Mesendoderm (in vitro differentiated cells): ENCODE results near the gene SHC3.
A peak's percentile ranks its signal among the peaks of the same experiment; 100 is the strongest.

Source experiments
- DNase-seq: peaks from one replicate; pipeline ENCODE4 v3.0.0; 2013
- H2AK5ac ChIP-seq: 2 replicates; pipeline ENCODE4 v1.6.1; 2013; ENCODE audit warnings: low read length, inconsistent platforms
- H2BK120ac ChIP-seq: 2 replicates; pipeline ENCODE4 v1.6.1; 2013; ENCODE audit warnings: low read depth, mild to moderate bottlenecking, low read length, moderate library complexity, mixed read lengths
- H2BK15ac ChIP-seq: replicated peaks from 2 replicates; pipeline ENCODE4 v1.6.1; 2013; ENCODE audit warnings: low read depth, mild to moderate bottlenecking, moderate library complexity
- H2BK5ac ChIP-seq: 2 replicates; pipeline ENCODE4 v1.6.1; 2013; ENCODE audit warnings: low read length, inconsistent platforms
- H3K18ac ChIP-seq: 2 replicates; pipeline ENCODE4 v1.6.1; 2013; ENCODE audit warnings: mild to moderate bottlenecking, low read length, mixed read lengths
- H3K23ac ChIP-seq: one replicate; pipeline ENCODE4 v1.6.1; 2013; ENCODE audit warnings: low read length
- H3K27ac ChIP-seq: 2 replicates; pipeline ENCODE4 v1.5.1; 2013; ENCODE audit warnings: low read depth, mild to moderate bottlenecking, inconsistent platforms, low read length, moderate library complexity
- H3K27me3 ChIP-seq: 2 replicates; pipeline ENCODE4 v1.6.1; 2013; ENCODE audit warnings: low read length, control low read depth, mild to moderate bottlenecking, inconsistent platforms; ENCODE audit not compliant: insufficient read depth, poor library complexity
- H3K36me3 ChIP-seq: 2 replicates; pipeline ENCODE4 v1.6.1; 2013; ENCODE audit warnings: low read length, inconsistent platforms; ENCODE audit not compliant: control insufficient read depth, insufficient read depth
- H3K4ac ChIP-seq: one replicate; pipeline ENCODE4 v1.6.1; 2013; ENCODE audit warnings: low read depth, mild to moderate bottlenecking, low read length, moderate library complexity
- H3K4me1 ChIP-seq: 2 replicates; pipeline ENCODE4 v1.6.1; 2013; ENCODE audit warnings: low read depth, low read length, inconsistent platforms; ENCODE audit not compliant: control insufficient read depth
- H3K4me2 ChIP-seq: 2 replicates; pipeline ENCODE4 v1.6.1; 2013; ENCODE audit warnings: low read length
- H3K4me3 ChIP-seq: 2 replicates; pipeline ENCODE4 v1.5.1; 2013; ENCODE audit warnings: mild to moderate bottlenecking, low read length
- H3K56ac ChIP-seq: one replicate; pipeline ENCODE4 v1.6.1; 2013; ENCODE audit warnings: low read length
- H3K79me1 ChIP-seq: 2 replicates; pipeline ENCODE4 v1.6.1; 2013; ENCODE audit warnings: low read length, inconsistent platforms
- H3K79me2 ChIP-seq: 2 replicates; pipeline ENCODE4 v1.6.1; 2013; ENCODE audit warnings: mild to moderate bottlenecking, low read length; ENCODE audit not compliant: control insufficient read depth, insufficient read depth
- H3K9ac ChIP-seq: 2 replicates; pipeline ENCODE4 v1.6.1; 2013; ENCODE audit warnings: low read length, inconsistent platforms
- H4K5ac ChIP-seq: one replicate; pipeline ENCODE4 v1.6.1; 2013; ENCODE audit warnings: low read length
- H4K8ac ChIP-seq: one replicate; pipeline ENCODE4 v1.6.1; 2013; ENCODE audit warnings: low read depth, mild to moderate bottlenecking, control low read depth, low read length, moderate library complexity
- WGBS: extraction: QIAGEN DNeasy Blood & Tissue Kit; methylation state at CpG from one replicate; pipeline ENCODE4 v1.1.7; 2013; ENCODE audit warnings: low lambda C conversion rate, missing lambda C conversion rate; ENCODE audit not compliant: insufficient coverage; ENCODE audit errors: extremely low coverage; 5-methylcytosine and 5-hydroxymethylcytosine counted together

SHC3 gene

DNA sequence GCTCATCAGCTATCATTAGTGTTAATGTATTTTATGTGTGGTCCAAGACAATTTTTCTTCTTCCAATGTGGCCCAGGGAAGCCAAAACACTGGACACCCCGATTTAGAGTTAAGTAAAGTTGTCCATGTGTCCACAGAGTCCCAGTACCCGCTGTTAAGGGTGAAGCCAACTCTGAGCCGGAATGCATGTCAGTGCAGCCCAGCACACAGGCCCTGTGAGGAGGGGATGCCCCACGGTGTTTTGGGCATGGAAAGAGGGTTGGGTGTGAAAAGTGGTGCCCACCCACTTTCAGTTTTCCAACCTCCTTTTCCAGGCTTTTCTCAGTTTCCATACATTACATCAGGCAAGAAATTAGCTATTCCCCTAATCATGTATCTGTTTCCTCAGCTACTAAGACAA, 24.4 kb downstream of the SHC3 start:
- no peaks in the 10 kb centered on the region for H3K79me1 ChIP-seq
- no peak overlapping the region for H3K56ac ChIP-seq
- H4K8ac ChIP-seq: no peak overlapping the region
- H3K4ac ChIP-seq: no peak overlapping the region
- H2AK5ac ChIP-seq: no peak overlapping the region
- H3K4me3 ChIP-seq: no peak overlapping the region
- no peaks in the 10 kb centered on the region for H3K4me1 ChIP-seq
- no peak overlapping the region for H3K27ac ChIP-seq
- no peak overlapping the region for H3K23ac ChIP-seq
- H2BK120ac ChIP-seq: no peak overlapping the region
- DNase-seq: no peak
- no peaks in the 10 kb centered on the region for H3K79me2 ChIP-seq
- no peak overlapping the region for H2BK15ac ChIP-seq
- H3K4me2 ChIP-seq: no peak overlapping the region
- no peak overlapping the region for H3K9ac ChIP-seq
- H4K5ac ChIP-seq: no peak overlapping the region
- H3K18ac ChIP-seq: no peak overlapping the region
- H2BK5ac ChIP-seq: no peak overlapping the region
- H3K36me3 ChIP-seq: no peaks in the 10 kb centered on the region
- WGBS: no CpG with 5 or more reads among the region's 4 CpGs
- H3K27me3 ChIP-seq: no peaks in the 10 kb centered on the region

DNA sequence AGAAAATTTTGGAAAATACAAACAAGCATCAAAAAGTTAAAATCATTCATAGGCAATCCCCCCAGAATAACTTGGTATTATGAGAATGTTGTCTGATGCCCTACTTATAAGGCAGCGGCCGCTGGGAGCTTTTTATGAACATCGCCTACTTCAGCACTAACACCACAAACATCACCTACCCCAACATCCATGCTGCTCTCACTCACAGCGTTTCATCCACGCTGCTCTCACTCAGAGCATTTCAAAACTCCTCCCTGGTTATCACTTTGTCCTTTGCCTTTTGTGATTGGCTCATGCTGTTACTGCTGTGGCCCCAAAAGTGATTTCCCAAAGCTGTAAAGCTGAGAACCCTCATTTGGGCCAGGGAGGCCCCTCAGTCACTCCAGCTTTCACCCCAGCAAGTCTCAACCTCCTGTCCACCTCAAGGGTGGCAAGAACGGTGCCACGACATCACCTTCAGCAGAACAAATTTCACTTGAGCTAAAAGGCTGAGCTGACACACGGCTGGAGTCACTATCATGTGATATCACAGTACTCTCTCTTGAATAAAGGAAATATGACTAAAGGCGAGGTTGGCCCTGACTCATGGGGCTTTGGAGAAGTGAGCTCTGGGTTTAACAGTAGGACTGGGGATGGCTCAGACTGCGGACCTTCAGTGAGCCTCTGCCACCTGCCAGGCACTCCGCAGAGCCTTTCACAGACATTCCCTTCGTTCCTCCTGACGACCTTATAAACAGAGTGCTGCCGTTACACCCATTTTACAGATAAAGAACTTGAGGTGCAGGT, 25.2 kb downstream of the SHC3 start:
- DNase-seq: no peak
- Histone ChIP-seq H3K79me2 (no peaks in the 10 kb centered on the region), H2BK5ac (no peak overlapping the region), H3K79me1 (no peaks in the 10 kb centered on the region), H3K4ac (no peak overlapping the region), H3K4me2 (no peak overlapping the region), H3K4me1 (no peaks in the 10 kb centered on the region), H4K8ac (no peak overlapping the region), H3K36me3 (no peaks in the 10 kb centered on the region), H3K18ac (no peak overlapping the region), H2AK5ac (no peak overlapping the region), H3K4me3 (no peak overlapping the region), H2BK15ac (no peak overlapping the region), H3K27me3 (no peaks in the 10 kb centered on the region), H3K27ac (no peak overlapping the region), H4K5ac (no peak overlapping the region), H3K56ac (no peak overlapping the region), H3K9ac (no peak overlapping the region), H2BK120ac (no peak overlapping the region), H3K23ac (no peak overlapping the region)
- no CpG with 5 or more reads among the region's 14 CpGs for WGBS

DNA sequence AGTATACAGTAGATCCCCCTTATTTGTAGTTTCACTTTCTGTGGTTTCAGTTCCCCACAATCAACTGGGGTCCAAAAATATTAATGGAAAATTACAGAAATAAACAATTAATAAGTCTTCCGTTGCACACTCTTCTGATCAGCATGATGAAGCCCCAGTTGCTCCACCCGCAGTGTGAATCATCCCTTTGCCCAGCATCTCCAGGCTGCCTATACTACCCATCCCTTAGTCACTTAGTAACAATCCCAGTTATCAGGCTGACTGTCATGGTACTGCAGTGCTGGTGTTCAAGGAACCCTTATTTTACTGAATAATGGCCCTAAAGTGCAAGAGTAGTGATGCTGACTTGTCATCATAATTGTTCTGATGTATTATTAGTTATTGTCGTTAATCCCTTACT, 28.9 kb downstream of the SHC3 start:
- Histone ChIP-seq H3K36me3 (no peaks in the 10 kb centered on the region), H2BK15ac (no peak overlapping the region), H4K5ac (no peak overlapping the region), H3K27ac (no peak overlapping the region), H2BK5ac (no peak overlapping the region), H3K79me1 (no peaks in the 10 kb centered on the region), H2BK120ac (no peak overlapping the region), H3K4ac (no peak overlapping the region), H3K9ac (no peak overlapping the region), H3K18ac (no peak overlapping the region), H3K27me3 (no peaks in the 10 kb centered on the region), H2AK5ac (no peak overlapping the region), H3K4me1 (no peaks in the 10 kb centered on the region), H3K79me2 (no peaks in the 10 kb centered on the region), H4K8ac (no peak overlapping the region), H3K23ac (no peak overlapping the region), H3K4me3 (no peak overlapping the region), H3K4me2 (no peak overlapping the region), H3K56ac (no peak overlapping the region)
- WGBS: no CpG with 5 or more reads among the region's 3 CpGs
- no peak for DNase-seq

DNA sequence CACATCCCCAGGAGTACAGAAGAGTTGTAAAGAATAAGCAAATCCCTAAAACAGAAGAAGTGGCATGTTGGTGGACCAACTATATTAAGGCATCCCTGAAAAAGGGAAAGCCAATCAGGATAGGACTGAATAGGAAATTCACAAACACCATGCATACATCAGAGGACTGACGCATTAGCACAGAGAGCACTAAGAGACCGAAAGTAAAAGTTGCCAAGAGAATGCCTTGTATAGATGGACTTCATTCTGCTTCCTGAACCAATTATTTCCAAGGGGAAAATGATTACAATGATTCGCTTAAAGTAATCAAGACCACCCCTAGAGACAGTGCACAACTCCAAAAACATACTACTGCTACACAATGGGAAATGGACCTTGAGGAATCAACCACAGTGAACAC, 33.5 kb downstream of the SHC3 start:
- Histone ChIP-seq H2AK5ac (no peak overlapping the region), H2BK120ac (no peak overlapping the region), H3K9ac (no peak overlapping the region), H2BK5ac (no peak overlapping the region), H3K79me1 (no peaks in the 10 kb centered on the region), H3K4me3 (no peak overlapping the region), H3K4me2 (no peak overlapping the region), H3K23ac (no peak overlapping the region), H4K5ac (no peak overlapping the region), H4K8ac (no peak overlapping the region), H3K4ac (no peak overlapping the region), H3K36me3 (no peaks in the 10 kb centered on the region), H3K27ac (no peak overlapping the region), H3K79me2 (no peaks in the 10 kb centered on the region), H3K27me3 (no peaks in the 10 kb centered on the region), H2BK15ac (no peak overlapping the region), H3K4me1 (no peaks in the 10 kb centered on the region), H3K56ac (no peak overlapping the region), H3K18ac (no peak overlapping the region)
- no CpG with 5 or more reads among the region's 3 CpGs for WGBS
- DNase-seq: no peak

DNA sequence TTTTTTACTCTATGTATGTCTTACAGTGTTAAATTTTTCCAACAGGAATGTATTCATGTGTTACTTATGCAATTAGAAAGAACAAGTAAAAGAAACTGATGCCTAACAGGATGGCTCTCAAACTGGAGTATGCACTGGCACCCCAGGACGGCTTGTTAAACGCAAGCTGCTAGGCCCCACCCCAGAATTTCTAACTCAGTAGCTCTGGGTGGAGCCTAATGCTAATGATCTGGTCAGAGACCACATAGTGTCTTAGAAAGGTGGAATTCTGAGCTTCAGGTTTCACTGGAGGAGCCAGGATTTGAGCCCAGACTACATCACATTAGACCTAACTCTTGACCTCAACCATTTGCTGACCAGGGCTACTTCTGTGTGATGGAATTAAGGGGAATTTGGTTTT, 34.4 kb downstream of the SHC3 start:
- no peak overlapping the region for H3K4ac ChIP-seq
- no CpG with 5 or more reads among the region's 2 CpGs for WGBS
- H3K9ac ChIP-seq: no peak overlapping the region
- H3K27me3 ChIP-seq: no peaks in the 10 kb centered on the region
- no peak overlapping the region for H2BK15ac ChIP-seq
- H2AK5ac ChIP-seq: no peak overlapping the region
- peak; percentile 11 for DNase-seq
- no peak overlapping the region for H4K8ac ChIP-seq
- no peaks in the 10 kb centered on the region for H3K36me3 ChIP-seq
- no peak overlapping the region for H3K56ac ChIP-seq
- H3K23ac ChIP-seq: no peak overlapping the region
- no peaks in the 10 kb centered on the region for H3K79me2 ChIP-seq
- H4K5ac ChIP-seq: no peak overlapping the region
- H3K18ac ChIP-seq: no peak overlapping the region
- H2BK120ac ChIP-seq: no peak overlapping the region
- no peak overlapping the region for H2BK5ac ChIP-seq
- no peak overlapping the region for H3K4me2 ChIP-seq
- H3K27ac ChIP-seq: no peak overlapping the region
- no peaks in the 10 kb centered on the region for H3K4me1 ChIP-seq
- H3K4me3 ChIP-seq: no peak overlapping the region
- no peaks in the 10 kb centered on the region for H3K79me1 ChIP-seq

DNA sequence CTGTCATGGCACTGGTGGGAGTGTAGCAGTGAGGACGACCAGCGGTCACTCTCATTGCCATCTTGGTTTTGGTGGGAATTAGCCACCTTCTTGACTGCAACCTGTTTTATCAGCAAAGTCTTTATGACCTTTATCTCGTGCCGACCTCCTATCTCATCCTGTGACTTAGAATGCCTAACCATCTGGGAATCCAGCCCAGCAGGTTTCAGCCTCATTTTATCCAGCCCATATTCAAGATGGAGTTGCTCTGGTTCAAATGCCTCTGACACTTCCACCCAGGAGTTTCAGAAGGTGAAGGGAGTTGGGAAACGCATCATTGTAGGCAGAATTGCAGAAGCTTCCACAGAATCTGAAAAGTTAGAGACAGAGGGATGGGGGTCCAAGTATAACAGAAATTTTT, 35.4 kb downstream of the SHC3 start:
- Histone ChIP-seq H4K5ac (no peak overlapping the region), H2BK120ac (no peak overlapping the region), H3K36me3 (no peaks in the 10 kb centered on the region), H3K9ac (no peak overlapping the region), H2BK5ac (no peak overlapping the region), H4K8ac (no peak overlapping the region), H3K79me2 (no peaks in the 10 kb centered on the region), H3K27ac (no peak overlapping the region), H3K4me3 (no peak overlapping the region), H3K27me3 (no peaks in the 10 kb centered on the region), H3K79me1 (no peaks in the 10 kb centered on the region), H3K4ac (no peak overlapping the region), H2BK15ac (no peak overlapping the region), H3K23ac (no peak overlapping the region), H3K18ac (no peak overlapping the region), H3K4me1 (no peaks in the 10 kb centered on the region), H3K56ac (no peak overlapping the region), H3K4me2 (no peak overlapping the region), H2AK5ac (no peak overlapping the region)
- DNase-seq: peak; percentile 26
- no CpG with 5 or more reads among the region's 5 CpGs for WGBS
